Measurements from ENCODE around the gene NECAB2.
"Not testable (repeated sequence)": the region's sequence is repeated elsewhere in the genome, so short reads cannot be mapped to it uniquely, and the experiment has no call there.

NECAB2 gene

GRCh38 chr16:83940119-83940518 lies 27.9 kb upstream of the NECAB2 start:
- no peaks in the 10 kb centered on the region for H3K27me3 ChIP-seq (ENCODE audit: insufficient read depth, low read length, poor library complexity)
- H3K4me1 ChIP-seq (ENCODE audit: insufficient read depth, low read length), result no peaks in the 10 kb centered on the region
- no peaks in the 10 kb centered on the region for H3K9me3 ChIP-seq (ENCODE audit: insufficient read depth, low read length, severe bottlenecking)
- ATAC-seq (ENCODE audit: insufficient read depth, low read depth), result no peak
- no peak overlapping the region for H3K9ac ChIP-seq (ENCODE audit: low read depth, low read length)
- no peaks in the 10 kb centered on the region for H3K36me3 ChIP-seq (ENCODE audit: insufficient read depth, low read length)
- no peak overlapping the region for H3K4me3 ChIP-seq (ENCODE audit: low read depth in 1 of 2, low read length in 2 of 2)
- no peaks in the 10 kb centered on the region for H3K79me2 ChIP-seq (ENCODE audit: insufficient read depth, low read length)
- no peak overlapping the region for H3K4me2 ChIP-seq (ENCODE audit: insufficient read depth, low read length)
- no peak for TF ChIP-seq EZH2 (IDR thresholded peaks at IDR 0.05; ENCODE audit: borderline replicate concordance, low read depth, low read length, severe bottlenecking)
- TF ChIP-seq CTCF (IDR thresholded peaks at IDR 0.05; ENCODE audit: borderline replicate concordance, extremely low read depth, low read length, poor library complexity, severe bottlenecking), result no peak
- DNase-seq, result no peak
- H2AFZ ChIP-seq (ENCODE audit: low read depth, low read length), result no peak overlapping the region
- H4K20me1 ChIP-seq (ENCODE audit: insufficient read depth, low read length), result no peaks in the 10 kb centered on the region
- no peak overlapping the region for H3K27ac ChIP-seq (ENCODE audit: low read length)

GRCh38 chr16:83940630-83941378 lies 27.2 kb upstream of the NECAB2 start:
- Histone ChIP-seq H3K79me2 (ENCODE audit: insufficient read depth, low read length) (no peaks in the 10 kb centered on the region), H3K27me3 (ENCODE audit: insufficient read depth, low read length, poor library complexity) (no peaks in the 10 kb centered on the region), H4K20me1 (ENCODE audit: insufficient read depth, low read length) (no peaks in the 10 kb centered on the region), H3K36me3 (ENCODE audit: insufficient read depth, low read length) (no peaks in the 10 kb centered on the region), H3K9ac (ENCODE audit: low read depth, low read length) (no peak overlapping the region), H3K27ac (ENCODE audit: low read length) (no peak overlapping the region), H3K4me3 (ENCODE audit: low read depth in 1 of 2, low read length in 2 of 2) (no peak overlapping the region), H3K9me3 (ENCODE audit: insufficient read depth, low read length, severe bottlenecking) (no peaks in the 10 kb centered on the region), H3K4me2 (ENCODE audit: insufficient read depth, low read length) (no peak overlapping the region), H3K4me1 (ENCODE audit: insufficient read depth, low read length) (no peaks in the 10 kb centered on the region), H2AFZ (ENCODE audit: low read depth, low read length) (no peak overlapping the region)
- DNase-seq (no peak), ATAC-seq (ENCODE audit: insufficient read depth, low read depth) (no peak)
- no peak for TF ChIP-seq CTCF (IDR thresholded peaks at IDR 0.05; ENCODE audit: borderline replicate concordance, extremely low read depth, low read length, poor library complexity, severe bottlenecking)
- TF ChIP-seq EZH2 (IDR thresholded peaks at IDR 0.05; ENCODE audit: borderline replicate concordance, low read depth, low read length, severe bottlenecking), result no peak

- ATAC-seq (ENCODE audit: insufficient read depth, low read depth); H3K4me1 ChIP-seq (ENCODE audit: insufficient read depth, low read length); H4K20me1 ChIP-seq (ENCODE audit: insufficient read depth, low read length); H3K36me3 ChIP-seq (ENCODE audit: insufficient read depth, low read length); H2AFZ ChIP-seq (ENCODE audit: low read depth, low read length); H3K4me2 ChIP-seq (ENCODE audit: insufficient read depth, low read length); DNase-seq; H3K9me3 ChIP-seq (ENCODE audit: insufficient read depth, low read length, severe bottlenecking); H3K9ac ChIP-seq (ENCODE audit: low read depth, low read length); H3K27me3 ChIP-seq (ENCODE audit: insufficient read depth, low read length, poor library complexity); H3K79me2 ChIP-seq (ENCODE audit: insufficient read depth, low read length); H3K27ac ChIP-seq (ENCODE audit: low read length); H3K4me3 ChIP-seq (ENCODE audit: low read depth in 1 of 2, low read length in 2 of 2): not testable (repeated sequence)
Observed at GRCh38 chr16:83941546-83941945, 26.5 kb upstream of the NECAB2 start.

- DNase-seq (no peak), ATAC-seq (ENCODE audit: insufficient read depth, low read depth) (no peak)
- Histone ChIP-seq H3K4me2 (ENCODE audit: insufficient read depth, low read length) (no peak overlapping the region), H3K4me1 (ENCODE audit: insufficient read depth, low read length) (no peaks in the 10 kb centered on the region), H3K27me3 (ENCODE audit: insufficient read depth, low read length, poor library complexity) (no peaks in the 10 kb centered on the region), H3K4me3 (ENCODE audit: low read depth in 1 of 2, low read length in 2 of 2) (no peak overlapping the region), H3K9me3 (ENCODE audit: insufficient read depth, low read length, severe bottlenecking) (no peaks in the 10 kb centered on the region), H3K79me2 (ENCODE audit: insufficient read depth, low read length) (no peaks in the 10 kb centered on the region), H4K20me1 (ENCODE audit: insufficient read depth, low read length) (no peaks in the 10 kb centered on the region), H3K27ac (ENCODE audit: low read length) (no peak overlapping the region), H2AFZ (ENCODE audit: low read depth, low read length) (no peak overlapping the region), H3K36me3 (ENCODE audit: insufficient read depth, low read length) (no peaks in the 10 kb centered on the region), H3K9ac (ENCODE audit: low read depth, low read length) (no peak overlapping the region)
- TF ChIP-seq EZH2 (IDR thresholded peaks at IDR 0.05; ENCODE audit: borderline replicate concordance, low read depth, low read length, severe bottlenecking) (no peak), CTCF (IDR thresholded peaks at IDR 0.05; ENCODE audit: borderline replicate concordance, extremely low read depth, low read length, poor library complexity, severe bottlenecking) (no peak)
Observed at GRCh38 chr16:83942074-83942473, 26.0 kb upstream of the NECAB2 start.
